ENCODE data around the gene DNAJC10.

The DNAJC10 gene

GRCh38 chr2:182792441-182792840 is 76.4 kb downstream of the DNAJC10 start:
- TF ChIP-seq EZH2phosphoT487 (IDR thresholded peaks at IDR 0.05; ENCODE audit: low read length) (no peak), EZH2 (optimal IDR thresholded peaks at IDR 0.05; ENCODE audit: low read depth, low read length) (no peak), CTCF (IDR thresholded peaks at IDR 0.05; ENCODE audit: low read length) (no peak)
- Histone ChIP-seq H2AFZ (ENCODE audit: low read length) (no peak overlapping the region), H3K36me3 (replicated peaks; ENCODE audit: insufficient read depth, low read length) (no peaks in the 10 kb centered on the region), H3K27ac (ENCODE audit: low read length) (no peak overlapping the region), H4K20me1 (ENCODE audit: insufficient read depth, low read length) (no peaks in the 10 kb centered on the region), H3K4me2 (ENCODE audit: low read depth, low read length) (no peak overlapping the region), H3K27me3 (replicated peaks; ENCODE audit: insufficient read depth, low read length) (no peaks in the 10 kb centered on the region), H3K4me1 (ENCODE audit: low read length) (no peaks in the 10 kb centered on the region), H3F3A (ENCODE audit: insufficient read depth, low read length) (no peaks in the 10 kb centered on the region), H3K79me2 (ENCODE audit: low read length) (no peaks in the 10 kb centered on the region), H3K9me2 (replicated peaks; ENCODE audit: insufficient read depth, low read length) (no peaks in the 10 kb centered on the region), H3K4me3 (ENCODE audit: low read length) (no peak overlapping the region), H3K9ac (ENCODE audit: low read length) (no peak overlapping the region), H3K9me3 (replicated peaks; ENCODE audit: insufficient read depth, low read length) (no peaks in the 10 kb centered on the region)
- DNase-seq = no peak

- H3K27ac ChIP-seq (ENCODE audit: low read length) = no peak overlapping the region
- no peaks in the 10 kb centered on the region for H3K79me2 ChIP-seq (ENCODE audit: low read length)
- no peaks in the 10 kb centered on the region for H3K4me1 ChIP-seq (ENCODE audit: low read length)
- H3K9me3 ChIP-seq (replicated peaks; ENCODE audit: insufficient read depth, low read length) = no peaks in the 10 kb centered on the region
- no peak overlapping the region for H2AFZ ChIP-seq (ENCODE audit: low read length)
- no peaks in the 10 kb centered on the region for H3K27me3 ChIP-seq (replicated peaks; ENCODE audit: insufficient read depth, low read length)
- no peaks in the 10 kb centered on the region for H4K20me1 ChIP-seq (ENCODE audit: insufficient read depth, low read length)
- no peak overlapping the region for H3K4me2 ChIP-seq (ENCODE audit: low read depth, low read length)
- H3K36me3 ChIP-seq (replicated peaks; ENCODE audit: insufficient read depth, low read length) = no peaks in the 10 kb centered on the region
- H3F3A ChIP-seq (ENCODE audit: insufficient read depth, low read length) = no peaks in the 10 kb centered on the region
- H3K4me3 ChIP-seq (ENCODE audit: low read length) = no peak overlapping the region
- no peak overlapping the region for H3K9ac ChIP-seq (ENCODE audit: low read length)
- no peaks in the 10 kb centered on the region for H3K9me2 ChIP-seq (replicated peaks; ENCODE audit: insufficient read depth, low read length)
- TF ChIP-seq EZH2 (optimal IDR thresholded peaks at IDR 0.05; ENCODE audit: low read depth, low read length) (no peak), EZH2phosphoT487 (IDR thresholded peaks at IDR 0.05; ENCODE audit: low read length) (no peak), CTCF (IDR thresholded peaks at IDR 0.05; ENCODE audit: low read length) (no peak)
- DNase-seq = no peak
Measured at GRCh38 chr2:182798736-182799135, 82.7 kb downstream of the DNAJC10 start.

- no peaks in the 10 kb centered on the region for H3K9me3 ChIP-seq (replicated peaks; ENCODE audit: insufficient read depth, low read length)
- H3K79me2 ChIP-seq (ENCODE audit: low read length) = no peaks in the 10 kb centered on the region
- no peaks in the 10 kb centered on the region for H3F3A ChIP-seq (ENCODE audit: insufficient read depth, low read length)
- no peak overlapping the region for H3K4me2 ChIP-seq (ENCODE audit: low read depth, low read length)
- H3K27ac ChIP-seq (ENCODE audit: low read length) = no peak overlapping the region
- no peak for DNase-seq
- H3K4me1 ChIP-seq (ENCODE audit: low read length) = no peaks in the 10 kb centered on the region
- H3K27me3 ChIP-seq (replicated peaks; ENCODE audit: insufficient read depth, low read length) = no peaks in the 10 kb centered on the region
- no peak overlapping the region for H3K9ac ChIP-seq (ENCODE audit: low read length)
- no peaks in the 10 kb centered on the region for H3K9me2 ChIP-seq (replicated peaks; ENCODE audit: insufficient read depth, low read length)
- TF ChIP-seq CTCF (IDR thresholded peaks at IDR 0.05; ENCODE audit: low read length) (no peak), EZH2 (optimal IDR thresholded peaks at IDR 0.05; ENCODE audit: low read depth, low read length) (no peak), EZH2phosphoT487 (IDR thresholded peaks at IDR 0.05; ENCODE audit: low read length) (no peak)
- H3K36me3 ChIP-seq (replicated peaks; ENCODE audit: insufficient read depth, low read length) = no peaks in the 10 kb centered on the region
- H2AFZ ChIP-seq (ENCODE audit: low read length) = no peak overlapping the region
- H4K20me1 ChIP-seq (ENCODE audit: insufficient read depth, low read length) = no peaks in the 10 kb centered on the region
- H3K4me3 ChIP-seq (ENCODE audit: low read length) = no peak overlapping the region
Measured at GRCh38 chr2:182804128-182804527, 88.1 kb downstream of the DNAJC10 start.
